ENCODE data around the gene RPL39. TPM values are rescaled to one million over a fixed set of nuclear protein-coding genes. Genes with fewer than 3 reads are reported as not detected.

The RPL39 gene
- total and polyA plus RNA-seq, 2 of the 8 experiments (the other 6 are each of a cell fraction or from before 2014, with no cell fraction given), result 1,942 to 2,394 TPM

DNA sequence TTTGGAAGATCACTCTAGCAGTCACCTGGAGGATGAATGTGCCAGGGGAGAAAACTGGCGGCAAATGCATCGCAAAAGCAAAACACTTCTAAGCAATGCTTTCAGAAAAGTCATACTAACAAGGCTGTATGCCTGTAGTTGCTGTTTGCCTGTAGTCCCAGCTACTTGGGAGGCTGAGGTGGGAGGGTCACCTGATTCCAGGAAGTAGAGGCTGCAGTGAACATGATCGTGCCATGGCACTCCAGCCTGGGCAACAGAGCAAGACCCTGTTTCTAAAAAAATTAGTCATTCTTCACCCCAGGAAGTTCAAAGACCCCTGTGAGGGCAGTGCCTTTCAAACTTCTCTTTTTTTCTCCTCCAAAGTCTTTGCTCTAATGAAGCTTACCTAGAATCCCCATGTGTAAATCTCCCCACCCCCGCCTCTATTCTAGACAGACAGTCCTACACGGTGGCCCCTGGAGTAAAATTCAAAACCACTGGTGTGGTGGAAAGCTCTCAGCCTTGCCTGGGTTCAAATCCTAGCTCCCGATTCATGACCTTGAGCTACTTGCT, 27.5 kb downstream of the RPL39 start:
- no peak overlapping the region for H3K56ac ChIP-seq (replicated peaks; ENCODE audit: insufficient read length, low read depth, low read length)
- H4K20me1 ChIP-seq (replicated peaks in 1 of 2; ENCODE audit: control insufficient read depth in 1 of 2, insufficient read depth in 2 of 2, low read length in 2 of 2), result no peaks in the 10 kb centered on the region
- no peak overlapping the region for H3K9ac ChIP-seq (replicated peaks in 1 of 4; ENCODE audit: extremely low read depth in 1 of 4, low read depth in 3 of 4, low read length in 3 of 4)
- ChIA-PET CTCF (ENCODE audit: partially characterized antibody) (interaction anchor here (1.2 to 2.0 kb wide), 3 partner anchors 21 to 281 kb away, joined by 4 to 8 read pairs (median 5); no protein-coding TSS in a partner anchor), POLR2A (ENCODE audit: partially characterized antibody) (interaction anchor here (1.1 to 1.5 kb wide), 3 partner anchors 12 to 28 kb away, joined by 3 to 8 read pairs (median 3); partner anchors contain the start of gene RPL39)
- H3K23me2 ChIP-seq (ENCODE audit: low read depth, low read length), result peaks cover 9% of the 10 kb centered on the region; the same call in 1 of the 2 replicates
- H3K79me1 ChIP-seq (ENCODE audit: low read depth, low read length), result no peaks in the 10 kb centered on the region
- H2BK12ac ChIP-seq (ENCODE audit: low read depth, low read length), result no peak overlapping the region
- no peak overlapping the region for H3K4me2 ChIP-seq (ENCODE audit: insufficient read depth in 1 of 2, low read depth in 2 of 2, low read length in 2 of 2)
- H4K5ac ChIP-seq (ENCODE audit: insufficient read length, low read depth, low read length), result no peak overlapping the region
- DNase-seq (ENCODE audit: low read depth in 1 of 2, low spot score in 2 of 2) (no peak), FAIRE-seq (no peak)
- no peak overlapping the region for H2BK5ac ChIP-seq (ENCODE audit: low read depth, low read length)
- no peak overlapping the region for H2AK5ac ChIP-seq (ENCODE audit: low read depth, low read length)
- H3K9me3 ChIP-seq (ENCODE audit: insufficient read depth in 2 of 2, low read depth in 1 of 2, low read length in 1 of 2), result no peaks in the 10 kb centered on the region
- H4K91ac ChIP-seq (replicated peaks; ENCODE audit: insufficient read length, low read length), result no peak overlapping the region
- WGBS, 2 experiments (ENCODE audit: extremely low coverage in 1 of 2, insufficient coverage in 1 of 2, insufficient read length in 1 of 2, insufficient replicate concordance in 2 of 2, low coverage in 1 of 2, low lambda C conversion rate in 2 of 2, missing lambda C conversion rate in 1 of 2), result 93% methylated on average over 5 of the region's 6 CpGs; no CpG with 5 or more reads in 1 of the 2 experiments
- H3K18ac ChIP-seq (ENCODE audit: extremely low read depth, low read length), result no peak overlapping the region; the same call in 1 of the 2 replicates
- H2BK120ac ChIP-seq (replicated peaks; ENCODE audit: low read depth, low read length), result no peak overlapping the region
- H3K4ac ChIP-seq (replicated peaks; ENCODE audit: insufficient read length, low read depth, low read length), result no peak overlapping the region
- peaks cover 0 to 11% (median 5%) of the 10 kb centered on the region in 4 experiments; a peak in 5 of 7 replicates for H3K27me3 ChIP-seq (replicated peaks in 1 of 4; ENCODE audit: control insufficient read depth in 3 of 4, extremely low read depth in 1 of 4, insufficient read depth in 3 of 4, low read length in 3 of 4)
- H3K4me1 ChIP-seq (replicated peaks in 1 of 4; ENCODE audit: control insufficient read depth in 3 of 4, insufficient read depth in 4 of 4, low read length in 3 of 4), result peaks cover 1 to 14% (median 5%) of the 10 kb centered on the region in 4 experiments; a peak in 6 of 7 replicates
- no peak overlapping the region for H3K4me3 ChIP-seq (ENCODE audit: extremely low read depth in 1 of 4, insufficient read depth in 2 of 4, low read depth in 3 of 4, low read length in 4 of 4)
- H3K79me2 ChIP-seq (ENCODE audit: control insufficient read depth in 1 of 2, insufficient read depth in 2 of 2, low read length in 2 of 2), result no peaks in the 10 kb centered on the region
- no peak overlapping the region for H2BK20ac ChIP-seq (ENCODE audit: low read length)
- no peak overlapping the region for H4K8ac ChIP-seq (ENCODE audit: extremely low read depth, insufficient read depth, low read length)
- no peaks in the 10 kb centered on the region for H3K36me3 ChIP-seq (ENCODE audit: control insufficient read depth in 2 of 4, insufficient read depth in 4 of 4, low read length in 3 of 4)
- H2AFZ ChIP-seq (ENCODE audit: low read length), result no peak overlapping the region
- no peak overlapping the region for H2BK15ac ChIP-seq (ENCODE audit: low read length)
- no peak overlapping the region for H3K27ac ChIP-seq (ENCODE audit: low read depth, low read length)
- no peak overlapping the region for H3K23ac ChIP-seq (ENCODE audit: insufficient read length)
- H3K14ac ChIP-seq (ENCODE audit: insufficient read length), result no peak overlapping the region
- TF ChIP-seq RBBP5 (IDR thresholded peaks at IDR 0.05; ENCODE audit: borderline replicate concordance, low read depth, low read length) (no peak), BRCA1 (IDR thresholded peaks at IDR 0.05; ENCODE audit: low read depth, low read length) (no peak), CHD1 (IDR thresholded peaks at IDR 0.05; ENCODE audit: low read depth, low read length) (no peak), GABPA (IDR thresholded peaks at IDR 0.05; ENCODE audit: borderline replicate concordance, insufficient read depth, low read length) (no peak), CBX5 (IDR thresholded peaks at IDR 0.05; ENCODE audit: low read depth, low read length) (no peak)
- TF ChIP-seq, protein P1, sequence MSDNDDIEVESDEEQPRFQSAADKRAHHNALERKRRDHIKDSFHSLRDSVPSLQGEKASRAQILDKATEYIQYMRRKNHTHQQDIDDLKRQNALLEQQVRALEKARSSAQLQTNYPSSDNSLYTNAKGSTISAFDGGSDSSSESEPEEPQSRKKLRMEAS (IDR thresholded peaks at IDR 0.05), result no peak
- TF ChIP-seq, protein P2, sequence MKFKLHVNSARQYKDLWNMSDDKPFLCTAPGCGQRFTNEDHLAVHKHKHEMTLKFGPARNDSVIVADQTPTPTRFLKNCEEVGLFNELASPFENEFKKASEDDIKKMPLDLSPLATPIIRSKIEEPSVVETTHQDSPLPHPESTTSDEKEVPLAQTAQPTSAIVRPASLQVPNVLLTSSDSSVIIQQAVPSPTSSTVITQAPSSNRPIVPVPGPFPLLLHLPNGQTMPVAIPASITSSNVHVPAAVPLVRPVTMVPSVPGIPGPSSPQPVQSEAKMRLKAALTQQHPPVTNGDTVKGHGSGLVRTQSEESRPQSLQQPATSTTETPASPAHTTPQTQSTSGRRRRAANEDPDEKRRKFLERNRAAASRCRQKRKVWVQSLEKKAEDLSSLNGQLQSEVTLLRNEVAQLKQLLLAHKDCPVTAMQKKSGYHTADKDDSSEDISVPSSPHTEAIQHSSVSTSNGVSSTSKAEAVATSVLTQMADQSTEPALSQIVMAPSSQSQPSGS (IDR thresholded peaks at IDR 0.05; ENCODE audit: low read length), result no peak
- TF ChIP-seq, protein P3, sequence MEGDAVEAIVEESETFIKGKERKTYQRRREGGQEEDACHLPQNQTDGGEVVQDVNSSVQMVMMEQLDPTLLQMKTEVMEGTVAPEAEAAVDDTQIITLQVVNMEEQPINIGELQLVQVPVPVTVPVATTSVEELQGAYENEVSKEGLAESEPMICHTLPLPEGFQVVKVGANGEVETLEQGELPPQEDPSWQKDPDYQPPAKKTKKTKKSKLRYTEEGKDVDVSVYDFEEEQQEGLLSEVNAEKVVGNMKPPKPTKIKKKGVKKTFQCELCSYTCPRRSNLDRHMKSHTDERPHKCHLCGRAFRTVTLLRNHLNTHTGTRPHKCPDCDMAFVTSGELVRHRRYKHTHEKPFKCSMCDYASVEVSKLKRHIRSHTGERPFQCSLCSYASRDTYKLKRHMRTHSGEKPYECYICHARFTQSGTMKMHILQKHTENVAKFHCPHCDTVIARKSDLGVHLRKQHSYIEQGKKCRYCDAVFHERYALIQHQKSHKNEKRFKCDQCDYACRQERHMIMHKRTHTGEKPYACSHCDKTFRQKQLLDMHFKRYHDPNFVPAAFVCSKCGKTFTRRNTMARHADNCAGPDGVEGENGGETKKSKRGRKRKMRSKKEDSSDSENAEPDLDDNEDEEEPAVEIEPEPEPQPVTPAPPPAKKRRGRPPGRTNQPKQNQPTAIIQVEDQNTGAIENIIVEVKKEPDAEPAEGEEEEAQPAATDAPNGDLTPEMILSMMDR (IDR thresholded peaks at IDR 0.05; ENCODE audit: control extremely low read depth in 1 of 3, insufficient read depth in 1 of 3, low read depth in 1 of 3, low read length in 3 of 3), result no peak
